ENCODE results near the gene SLC22A6.

- no peak for TF ChIP-seq CTCF (IDR thresholded peaks at IDR 0.05)
- no peak for TF ChIP-seq POLR2A (IDR thresholded peaks at IDR 0.05)
Observed at GRCh38 chr11:62965574-62965973, 19.2 kb downstream of the SLC22A6 start.
